OCI-LY1 (cell line): ENCODE data around the gene CFAP61.
"Not testable (repeated sequence)": the region's sequence is repeated elsewhere in the genome, so short reads cannot be mapped to it uniquely, and the experiment has no call there.

ENCODE experiments used
- H2AFZ ChIP-seq: fragments of 200-600 bp; sonication (generic), shearing (Covaris generic); 2 replicates; pipeline ENCODE4 v1.6.0; 2014; ENCODE audit warnings: antibody characterized with exemption, mild to moderate bottlenecking, low read length
- H3F3A ChIP-seq: fragments of 200-600 bp; sonication (generic), shearing (Covaris generic); 2 replicates; pipeline ENCODE4 v1.6.0; 2014; ENCODE audit warnings: mild to moderate bottlenecking, antibody characterized with exemption, low read length, moderate library complexity; ENCODE audit not compliant: insufficient read depth
- H3K27ac ChIP-seq: fragments of 200-600 bp; sonication (generic); 2 replicates; pipeline ENCODE4 v1.5.1; 2014; ENCODE audit warnings: low read length, mixed run types, mild to moderate bottlenecking, low read depth; ENCODE audit not compliant: poor library complexity, severe bottlenecking
- H3K27me3 ChIP-seq: fragments of 200-600 bp; sonication (generic); 2 replicates; pipeline ENCODE4 v1.6.0; 2014; ENCODE audit warnings: antibody characterized with exemption, mild to moderate bottlenecking, low read length, moderate library complexity; ENCODE audit not compliant: insufficient read depth
- H3K36me3 ChIP-seq: fragments of 200-600 bp; sonication (generic); 2 replicates; pipeline ENCODE4 v1.6.1; 2014; ENCODE audit warnings: mild to moderate bottlenecking, antibody characterized with exemption, low read length, moderate library complexity, mixed read lengths; ENCODE audit not compliant: insufficient read depth
- H3K4me1 ChIP-seq: fragments of 200-600 bp; sonication (generic); 2 replicates; pipeline ENCODE4 v1.5.1; 2014; ENCODE audit warnings: mild to moderate bottlenecking, low read length, moderate library complexity; ENCODE audit not compliant: insufficient read depth, severe bottlenecking
- H3K4me2 ChIP-seq: fragments of 200-600 bp; sonication (generic), shearing (Covaris generic); 2 replicates; pipeline ENCODE4 v1.6.1; 2014; ENCODE audit warnings: low read length
- H3K4me3 ChIP-seq: fragments of 200-600 bp; sonication (generic); 2 replicates; pipeline ENCODE4 v1.5.1; 2014; ENCODE audit warnings: low read length, low read depth, mild to moderate bottlenecking, mixed read lengths; ENCODE audit not compliant: poor library complexity, severe bottlenecking
- H3K79me2 ChIP-seq: fragments of 200-600 bp; shearing (Covaris generic); 2 replicates; pipeline ENCODE4 v1.6.1; 2016; ENCODE audit warnings: mixed run types, low read length, mixed read lengths; ENCODE audit not compliant: insufficient read depth
- H3K9ac ChIP-seq: fragments of 200-600 bp; sonication (generic), shearing (Covaris generic); 2 replicates; pipeline ENCODE4 v1.6.1; 2014; ENCODE audit warnings: mild to moderate bottlenecking, low read length, mixed read lengths
- H3K9me2 ChIP-seq: fragments of 200-600 bp; sonication (generic), shearing (Covaris generic); 2 replicates; pipeline ENCODE4 v1.6.1; 2014; ENCODE audit warnings: low read depth, mild to moderate bottlenecking, low read length, mixed read lengths
- H3K9me3 ChIP-seq: fragments of 200-600 bp; shearing (Covaris generic); 2 replicates; pipeline ENCODE4 v1.6.1; 2014; ENCODE audit warnings: low read length, mixed read lengths
- H4K20me1 ChIP-seq: fragments of 200-600 bp; sonication (generic), shearing (Covaris generic); 2 replicates; pipeline ENCODE4 v1.6.0; 2016; ENCODE audit warnings: mild to moderate bottlenecking, low read length; ENCODE audit not compliant: insufficient read depth
- CTCF ChIP-seq: fragments of 200-600 bp; sonication (generic), shearing (Covaris generic); IDR thresholded peaks from 2 replicates; pipeline ENCODE4 v1.5.1; 2017; ENCODE audit warnings: mild to moderate bottlenecking, antibody characterized with exemption, low read length, moderate library complexity, mixed read lengths
- EZH2 ChIP-seq: fragments of 200-600 bp; sonication (generic), shearing (Covaris generic); IDR thresholded peaks from 2 replicates; pipeline ENCODE4 v1.8.0; 2017; ENCODE audit warnings: borderline replicate concordance, mixed run types, mild to moderate bottlenecking, antibody characterized with exemption, low read length, moderate library complexity, mixed read lengths

The CFAP61 gene

GRCh38 chr20:20216941-20217340 lies 164.6 kb downstream of the CFAP61 start:
- no peak overlapping the region for H2AFZ ChIP-seq
- TF ChIP-seq EZH2 (no peak), CTCF (no peak)
- no peak overlapping the region for H3K27ac ChIP-seq

GRCh38 chr20:20217621-20218020 lies 165.3 kb downstream of the CFAP61 start:
- no peaks in the 10 kb centered on the region for H3K79me2 ChIP-seq
- no peak overlapping the region for H3K27ac ChIP-seq
- H2AFZ ChIP-seq: no peak overlapping the region
- no peak overlapping the region for H3K9ac ChIP-seq
- H3K36me3 ChIP-seq: no peaks in the 10 kb centered on the region
- no peaks in the 10 kb centered on the region for H3K9me3 ChIP-seq
- no peak overlapping the region for H3K4me2 ChIP-seq
- TF ChIP-seq EZH2: no peak
- TF ChIP-seq CTCF: no peak
- H3K9me2 ChIP-seq: no peaks in the 10 kb centered on the region
- no peaks in the 10 kb centered on the region for H4K20me1 ChIP-seq
- H3K27me3 ChIP-seq: no peaks in the 10 kb centered on the region
- H3F3A ChIP-seq: no peaks in the 10 kb centered on the region
- H3K4me3 ChIP-seq: no peak overlapping the region
- no peaks in the 10 kb centered on the region for H3K4me1 ChIP-seq

More at GRCh38 chr20:20216941-20217340, 164.6 kb downstream of the CFAP61 start:
- H3K4me3 ChIP-seq: no peak overlapping the region
- no peaks in the 10 kb centered on the region for H3K27me3 ChIP-seq
- H3K36me3 ChIP-seq: no peaks in the 10 kb centered on the region
- no peaks in the 10 kb centered on the region for H3K79me2 ChIP-seq
- H3K4me1 ChIP-seq: no peaks in the 10 kb centered on the region
- H3F3A ChIP-seq: no peaks in the 10 kb centered on the region
- H3K9me3 ChIP-seq: no peaks in the 10 kb centered on the region
- H3K9ac ChIP-seq: no peak overlapping the region
- no peaks in the 10 kb centered on the region for H3K9me2 ChIP-seq
- no peak overlapping the region for H3K4me2 ChIP-seq
- H4K20me1 ChIP-seq: no peaks in the 10 kb centered on the region

GRCh38 chr20:20218106-20218505 lies 165.8 kb downstream of the CFAP61 start:
- not testable (repeated sequence) for H3K4me2 ChIP-seq, H3K9me3 ChIP-seq, H3F3A ChIP-seq, H3K9ac ChIP-seq, H4K20me1 ChIP-seq, H3K79me2 ChIP-seq, H3K4me3 ChIP-seq, H2AFZ ChIP-seq, H3K27ac ChIP-seq, H3K36me3 ChIP-seq, H3K27me3 ChIP-seq, H3K9me2 ChIP-seq, H3K4me1 ChIP-seq

GRCh38 chr20:20219016-20219415 lies 166.7 kb downstream of the CFAP61 start:
- Histone ChIP-seq H3K27me3 (no peaks in the 10 kb centered on the region), H3K4me3 (no peak overlapping the region), H3K9me3 (no peaks in the 10 kb centered on the region), H3K9me2 (no peaks in the 10 kb centered on the region), H2AFZ (no peak overlapping the region), H3K4me2 (no peak overlapping the region), H3K9ac (no peak overlapping the region), H4K20me1 (no peaks in the 10 kb centered on the region), H3K27ac (no peak overlapping the region), H3K36me3 (no peaks in the 10 kb centered on the region), H3K4me1 (no peaks in the 10 kb centered on the region), H3K79me2 (no peaks in the 10 kb centered on the region), H3F3A (no peaks in the 10 kb centered on the region)
- TF ChIP-seq CTCF (no peak), EZH2 (no peak)
